ENCODE data around the gene FATE1. TPM values are rescaled to one million over a fixed set of nuclear protein-coding genes. Genes with fewer than 3 reads are reported as not detected.

FATE1 gene
- total RNA-seq, 6 experiments from 2014 or later, result not detected

DNA sequence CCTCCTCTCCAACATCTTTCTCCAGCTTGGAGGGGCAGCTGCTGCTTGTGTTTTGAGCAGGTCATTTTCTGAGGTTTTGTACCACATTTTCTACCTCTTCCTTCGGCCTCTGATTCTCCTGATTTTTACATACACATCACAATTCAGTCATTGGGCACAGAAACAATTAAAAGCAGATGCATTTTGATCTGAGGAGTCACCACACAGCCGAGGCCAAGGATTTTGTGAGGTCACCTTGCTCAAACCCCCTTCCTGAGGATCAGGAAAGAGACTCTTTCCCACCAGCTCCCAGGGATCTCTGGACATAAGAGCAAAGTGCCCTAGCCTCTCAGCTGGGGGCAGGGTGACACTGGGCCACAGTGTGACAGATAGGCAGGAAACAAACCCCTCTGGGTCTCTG, 5.4 kb upstream of the FATE1 start:
- intact Hi-C loops (cut with DNase I), result no loop called here
- Histone ChIP-seq H3K4me3 (no peak overlapping the region), H3K4me1 (no peaks in the 10 kb centered on the region), H3K9me3 (no peaks in the 10 kb centered on the region), H3K27ac (no peak overlapping the region), H3K36me3 (no peaks in the 10 kb centered on the region), H3K27me3 (no peaks in the 10 kb centered on the region)
- 20% methylated on average over 2 of the region's 2 CpGs for WGBS (ENCODE audit: insufficient coverage, low coverage, low lambda C conversion rate, missing lambda C conversion rate)
- no peak for TF ChIP-seq POLR2A (IDR thresholded peaks at IDR 0.05)
- TF ChIP-seq, protein P1, sequence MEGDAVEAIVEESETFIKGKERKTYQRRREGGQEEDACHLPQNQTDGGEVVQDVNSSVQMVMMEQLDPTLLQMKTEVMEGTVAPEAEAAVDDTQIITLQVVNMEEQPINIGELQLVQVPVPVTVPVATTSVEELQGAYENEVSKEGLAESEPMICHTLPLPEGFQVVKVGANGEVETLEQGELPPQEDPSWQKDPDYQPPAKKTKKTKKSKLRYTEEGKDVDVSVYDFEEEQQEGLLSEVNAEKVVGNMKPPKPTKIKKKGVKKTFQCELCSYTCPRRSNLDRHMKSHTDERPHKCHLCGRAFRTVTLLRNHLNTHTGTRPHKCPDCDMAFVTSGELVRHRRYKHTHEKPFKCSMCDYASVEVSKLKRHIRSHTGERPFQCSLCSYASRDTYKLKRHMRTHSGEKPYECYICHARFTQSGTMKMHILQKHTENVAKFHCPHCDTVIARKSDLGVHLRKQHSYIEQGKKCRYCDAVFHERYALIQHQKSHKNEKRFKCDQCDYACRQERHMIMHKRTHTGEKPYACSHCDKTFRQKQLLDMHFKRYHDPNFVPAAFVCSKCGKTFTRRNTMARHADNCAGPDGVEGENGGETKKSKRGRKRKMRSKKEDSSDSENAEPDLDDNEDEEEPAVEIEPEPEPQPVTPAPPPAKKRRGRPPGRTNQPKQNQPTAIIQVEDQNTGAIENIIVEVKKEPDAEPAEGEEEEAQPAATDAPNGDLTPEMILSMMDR (IDR thresholded peaks at IDR 0.05), result no peak
- DNase-seq, result no peak
- no peak for ATAC-seq

DNA sequence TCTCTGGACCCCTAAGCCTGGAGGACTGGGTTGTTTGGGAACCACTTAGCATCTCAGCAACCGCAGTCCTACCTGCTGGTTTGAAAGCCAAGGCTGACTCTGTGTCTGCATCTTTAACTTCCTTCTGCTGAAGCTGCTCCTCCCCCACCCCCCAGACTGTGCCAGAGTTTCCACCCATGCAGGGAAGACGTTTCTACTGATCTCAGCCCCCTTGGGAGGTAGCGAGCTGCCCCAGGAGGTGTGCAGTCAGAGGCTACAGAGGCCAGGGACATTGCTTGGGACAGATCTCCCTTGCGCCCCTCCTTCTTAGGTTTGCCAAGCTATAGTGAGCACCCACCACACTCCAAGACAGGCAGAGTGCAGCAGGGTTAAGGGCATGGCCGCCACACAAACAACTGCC, 4.7 kb upstream of the FATE1 start:
- Histone ChIP-seq H3K27me3 (no peaks in the 10 kb centered on the region), H3K9me3 (no peaks in the 10 kb centered on the region), H3K4me1 (no peaks in the 10 kb centered on the region), H3K27ac (no peak overlapping the region), H3K36me3 (no peaks in the 10 kb centered on the region), H3K4me3 (no peak overlapping the region)
- TF ChIP-seq, protein P1 (IDR thresholded peaks at IDR 0.05), result no peak
- TF ChIP-seq POLR2A (IDR thresholded peaks at IDR 0.05), result no peak
- WGBS (ENCODE audit: insufficient coverage, low coverage, low lambda C conversion rate, missing lambda C conversion rate), result no CpG with 5 or more reads among the region's 5 CpGs
- intact Hi-C loops (cut with DNase I), result no loop called here
- no peak for ATAC-seq
- no peak for DNase-seq

DNA sequence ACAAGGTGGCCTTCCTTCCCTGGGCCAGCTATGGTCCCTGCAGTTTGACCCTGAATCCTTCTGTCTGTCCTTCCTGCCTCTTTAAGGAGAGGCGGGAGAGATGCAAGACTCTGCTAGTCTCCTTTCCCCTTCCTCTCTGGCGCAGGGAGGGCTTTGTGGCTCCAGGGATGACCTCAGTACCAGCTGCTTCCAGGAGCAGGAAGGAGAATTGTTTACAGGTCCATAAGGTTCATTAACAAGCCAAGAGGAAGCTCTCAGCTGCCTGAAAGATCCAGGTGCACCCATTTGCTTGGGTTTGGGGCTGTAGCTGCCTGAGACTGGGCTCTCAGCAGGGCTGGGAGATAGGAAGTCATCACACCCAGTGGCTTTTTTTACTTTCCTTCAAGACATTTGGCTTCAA, 4.0 kb upstream of the FATE1 start:
- TF ChIP-seq, protein P1 (IDR thresholded peaks at IDR 0.05), result no peak
- no peak for TF ChIP-seq POLR2A (IDR thresholded peaks at IDR 0.05)
- Histone ChIP-seq H3K27me3 (no peaks in the 10 kb centered on the region), H3K9me3 (no peaks in the 10 kb centered on the region), H3K4me3 (no peak overlapping the region), H3K36me3 (no peaks in the 10 kb centered on the region), H3K27ac (no peak overlapping the region), H3K4me1 (no peaks in the 10 kb centered on the region)
- ATAC-seq, result peak in 3 of 4 donors; percentile 19 to 69 (median 45)
- intact Hi-C loops (cut with DNase I), result no loop called here
- WGBS (ENCODE audit: insufficient coverage, low coverage, low lambda C conversion rate, missing lambda C conversion rate), result 0% methylated on average over 1 of the region's 2 CpGs
- peak in 1 of 3 donors; percentile 19 for DNase-seq

DNA sequence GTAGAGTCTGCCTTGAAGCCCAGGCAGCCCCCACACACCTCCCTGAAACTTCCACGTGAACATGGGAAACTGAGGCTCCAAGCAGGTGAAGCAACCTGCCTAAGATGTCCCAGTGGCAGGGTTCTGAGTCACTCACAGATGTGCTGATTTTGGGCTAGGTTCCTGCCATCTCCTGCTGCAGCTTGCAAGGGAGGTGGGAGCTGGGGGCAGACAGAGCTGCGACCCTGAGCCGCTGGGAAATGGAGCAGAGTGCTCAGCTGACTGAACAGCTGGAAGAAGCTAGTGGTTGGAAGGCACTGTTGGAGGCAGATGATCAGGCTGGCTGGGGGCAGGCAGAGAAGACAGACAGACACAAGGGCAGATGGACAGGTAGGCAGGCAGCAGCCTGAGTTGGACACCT, 3.6 kb upstream of the FATE1 start:
- WGBS (ENCODE audit: insufficient coverage, low coverage, low lambda C conversion rate, missing lambda C conversion rate), result 22% methylated on average over 3 of the region's 3 CpGs
- ATAC-seq (no peak), DNase-seq (peak in 1 of 3 donors; percentile 31)
- Histone ChIP-seq H3K36me3 (no peaks in the 10 kb centered on the region), H3K27ac (no peak overlapping the region), H3K27me3 (no peaks in the 10 kb centered on the region), H3K4me1 (no peaks in the 10 kb centered on the region), H3K9me3 (no peaks in the 10 kb centered on the region), H3K4me3 (no peak overlapping the region)
- no peak for TF ChIP-seq POLR2A (IDR thresholded peaks at IDR 0.05)
- TF ChIP-seq, protein P1 (IDR thresholded peaks at IDR 0.05), result no peak
- intact Hi-C loops (cut with DNase I), result no loop called here

DNA sequence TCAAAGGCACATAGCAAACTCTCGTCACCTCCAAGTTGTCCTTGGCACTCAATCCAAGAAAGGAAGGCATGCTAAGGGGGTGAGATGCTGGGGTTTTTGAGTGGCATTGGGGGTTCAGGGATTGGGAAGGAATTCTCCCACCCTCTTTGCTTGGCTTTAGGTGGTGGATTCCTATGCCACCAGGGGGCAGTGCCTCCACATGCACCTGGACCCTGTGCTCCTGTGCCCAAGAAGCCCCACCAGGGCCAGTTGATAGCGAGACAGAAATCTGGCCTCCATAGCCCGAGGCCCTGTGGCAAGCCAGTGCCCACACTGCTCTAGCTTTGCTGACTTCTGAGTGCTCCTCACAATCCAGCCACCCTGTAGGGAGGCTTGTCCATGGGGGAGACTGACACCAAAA, 2.0 kb upstream of the FATE1 start:
- H3K27ac ChIP-seq, result no peak overlapping the region
- H3K9me3 ChIP-seq, result no peaks in the 10 kb centered on the region
- H3K4me3 ChIP-seq, result no peak overlapping the region
- WGBS (ENCODE audit: insufficient coverage, low coverage, low lambda C conversion rate, missing lambda C conversion rate), result 32% methylated on average over 3 of the region's 3 CpGs
- DNase-seq (peak in 1 of 3 donors; percentile 40), ATAC-seq (peak; percentile 62 to 72 (median 66))
- intact Hi-C loops (cut with DNase I), result no loop called here
- no peaks in the 10 kb centered on the region for H3K4me1 ChIP-seq
- H3K36me3 ChIP-seq, result no peaks in the 10 kb centered on the region
- H3K27me3 ChIP-seq, result no peaks in the 10 kb centered on the region
- no peak for TF ChIP-seq POLR2A (IDR thresholded peaks at IDR 0.05)
- TF ChIP-seq, protein P1 (IDR thresholded peaks at IDR 0.05), result peak; percentile 23 to 56 (median 50)

All from right lobe of liver (tissue), 6 donors.